Measurements from ENCODE around the gene ZSCAN12. TPM values are rescaled to one million over a fixed set of nuclear protein-coding genes. Genes with fewer than 3 reads are reported as not detected.
"Not testable (repeated sequence)": the region's sequence is repeated elsewhere in the genome, so short reads cannot be mapped to it uniquely, and the experiment has no call there.

The ZSCAN12 gene
- total RNA-seq, 2 experiments from 2014 or later = 2.0 to 2.3 TPM

DNA sequence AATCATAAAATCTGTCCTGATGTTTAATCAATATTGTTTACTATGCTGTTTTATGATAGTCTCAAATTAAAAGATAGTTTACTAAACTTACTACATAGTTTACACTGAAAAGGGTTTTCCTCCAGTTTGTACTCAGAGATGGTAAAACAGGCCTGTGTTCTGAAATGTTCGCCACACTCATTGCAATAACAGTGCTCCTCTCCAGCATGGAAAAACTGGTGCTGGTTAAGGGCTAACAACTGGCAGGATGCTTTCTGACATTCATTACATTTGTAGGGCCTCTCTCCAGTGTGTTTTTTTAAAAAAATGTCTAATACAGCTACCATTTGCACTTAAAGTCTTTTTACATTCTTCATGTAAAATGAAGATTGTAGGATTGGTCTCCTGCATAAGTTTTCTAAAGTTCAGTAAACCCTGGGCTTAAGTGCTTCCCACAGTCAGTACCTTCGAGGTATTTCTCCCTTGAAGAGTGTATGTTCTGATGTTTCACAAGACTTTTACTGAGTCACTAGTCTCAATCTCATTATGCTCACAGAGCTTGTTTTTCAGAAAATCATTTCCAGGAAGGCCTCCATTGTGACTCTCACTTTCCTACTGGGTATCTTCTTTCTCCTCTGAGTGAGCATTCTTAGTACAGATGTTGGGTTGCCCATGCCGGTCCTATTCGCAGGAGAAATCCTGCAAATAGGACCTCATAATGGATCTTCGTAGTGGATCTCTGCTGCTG is 8.7 kb upstream of the ZSCAN12 start:
- intact Hi-C loops (cut with DNase I, micrococcal nuclease) = no loop called here

DNA sequence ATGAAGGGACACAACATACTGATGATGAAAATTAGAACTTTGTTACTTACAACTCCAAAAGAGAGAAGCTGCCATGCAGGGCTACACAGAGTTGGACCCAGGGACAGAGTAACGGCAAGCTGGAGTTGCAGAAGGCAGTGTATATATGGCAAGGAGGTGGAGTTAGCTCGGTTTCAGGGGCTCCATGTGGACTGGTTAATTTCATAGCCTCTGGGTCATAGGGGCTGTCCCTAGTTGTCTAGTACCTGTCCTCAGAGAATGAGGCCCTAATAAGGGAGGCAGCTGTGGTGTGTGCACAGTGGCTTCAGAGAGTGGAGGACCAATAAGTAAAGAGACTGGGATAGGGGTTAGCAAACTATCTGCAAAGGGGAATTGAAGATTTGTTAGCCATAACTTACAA is 7.9 kb upstream of the ZSCAN12 start:
- Histone ChIP-seq H3K9me3 (ENCODE audit: control insufficient read depth in 1 of 2, insufficient read depth in 1 of 2, low read length in 2 of 2) (no peaks in the 10 kb centered on the region), H3K27ac (ENCODE audit: low read depth in 1 of 2, low read length in 2 of 2) (no peak overlapping the region), H3K4me1 (ENCODE audit: insufficient read depth, low read length) (no peaks in the 10 kb centered on the region), H3K4me3 (ENCODE audit: low read length) (no peak overlapping the region), H3K36me3 (ENCODE audit: insufficient read depth, low read length) (no peaks in the 10 kb centered on the region), H3K27me3 (ENCODE audit: control insufficient read depth in 1 of 2, insufficient read depth in 2 of 2, low read length in 2 of 2) (peaks cover 4 to 7% of the 10 kb centered on the region in 2 experiments)
- intact Hi-C loops (cut with DNase I, micrococcal nuclease) = no loop called here
- Mint-ChIP-seq H3K4me3 (no peak overlapping the region), H3K27me3 (peaks cover 65% of the 10 kb centered on the region), H3K36me3 (ENCODE audit: low read depth) (no peaks in the 10 kb centered on the region), H3K9me3 (peaks cover 4% of the 10 kb centered on the region), H3K4me1 (ENCODE audit: low read depth) (no peaks in the 10 kb centered on the region), H3K27ac (no peak overlapping the region)
- no peak for DNase-seq
- POLR2A ChIA-PET = no interaction called here
- TF ChIP-seq, protein P1, sequence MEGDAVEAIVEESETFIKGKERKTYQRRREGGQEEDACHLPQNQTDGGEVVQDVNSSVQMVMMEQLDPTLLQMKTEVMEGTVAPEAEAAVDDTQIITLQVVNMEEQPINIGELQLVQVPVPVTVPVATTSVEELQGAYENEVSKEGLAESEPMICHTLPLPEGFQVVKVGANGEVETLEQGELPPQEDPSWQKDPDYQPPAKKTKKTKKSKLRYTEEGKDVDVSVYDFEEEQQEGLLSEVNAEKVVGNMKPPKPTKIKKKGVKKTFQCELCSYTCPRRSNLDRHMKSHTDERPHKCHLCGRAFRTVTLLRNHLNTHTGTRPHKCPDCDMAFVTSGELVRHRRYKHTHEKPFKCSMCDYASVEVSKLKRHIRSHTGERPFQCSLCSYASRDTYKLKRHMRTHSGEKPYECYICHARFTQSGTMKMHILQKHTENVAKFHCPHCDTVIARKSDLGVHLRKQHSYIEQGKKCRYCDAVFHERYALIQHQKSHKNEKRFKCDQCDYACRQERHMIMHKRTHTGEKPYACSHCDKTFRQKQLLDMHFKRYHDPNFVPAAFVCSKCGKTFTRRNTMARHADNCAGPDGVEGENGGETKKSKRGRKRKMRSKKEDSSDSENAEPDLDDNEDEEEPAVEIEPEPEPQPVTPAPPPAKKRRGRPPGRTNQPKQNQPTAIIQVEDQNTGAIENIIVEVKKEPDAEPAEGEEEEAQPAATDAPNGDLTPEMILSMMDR (IDR thresholded peaks at IDR 0.05) = no peak
- CTCF ChIA-PET = no interaction called here
- ATAC-seq (ENCODE audit: poor library complexity) = no peak

More for the DNA sequence above, 8.7 kb upstream of the ZSCAN12 start:
- H3K36me3 ChIP-seq (ENCODE audit: insufficient read depth, low read length) = no peaks in the 10 kb centered on the region
- Mint-ChIP-seq H3K27ac (no peak overlapping the region), H3K4me1 (ENCODE audit: low read depth) (no peaks in the 10 kb centered on the region), H3K27me3 (peaks cover 57% of the 10 kb centered on the region), H3K36me3 (ENCODE audit: low read depth) (no peaks in the 10 kb centered on the region), H3K4me3 (no peak overlapping the region), H3K9me3 (peaks cover 4% of the 10 kb centered on the region)
- no peak overlapping the region for H3K4me3 ChIP-seq (ENCODE audit: low read length)
- no peaks in the 10 kb centered on the region for H3K9me3 ChIP-seq (ENCODE audit: control insufficient read depth in 1 of 2, insufficient read depth in 1 of 2, low read length in 2 of 2)
- H3K27me3 ChIP-seq (ENCODE audit: control insufficient read depth in 1 of 2, insufficient read depth in 2 of 2, low read length in 2 of 2) = peaks cover 7 to 13% of the 10 kb centered on the region in 2 experiments
- DNase-seq (no peak), ATAC-seq (ENCODE audit: poor library complexity) (no peak)
- TF ChIP-seq, protein P1 (IDR thresholded peaks at IDR 0.05) = no peak
- no peak overlapping the region for H3K27ac ChIP-seq (ENCODE audit: low read depth in 1 of 2, low read length in 2 of 2)
- ChIA-PET CTCF (no interaction called here), POLR2A (no interaction called here)
- no peaks in the 10 kb centered on the region for H3K4me1 ChIP-seq (ENCODE audit: insufficient read depth, low read length)

DNA sequence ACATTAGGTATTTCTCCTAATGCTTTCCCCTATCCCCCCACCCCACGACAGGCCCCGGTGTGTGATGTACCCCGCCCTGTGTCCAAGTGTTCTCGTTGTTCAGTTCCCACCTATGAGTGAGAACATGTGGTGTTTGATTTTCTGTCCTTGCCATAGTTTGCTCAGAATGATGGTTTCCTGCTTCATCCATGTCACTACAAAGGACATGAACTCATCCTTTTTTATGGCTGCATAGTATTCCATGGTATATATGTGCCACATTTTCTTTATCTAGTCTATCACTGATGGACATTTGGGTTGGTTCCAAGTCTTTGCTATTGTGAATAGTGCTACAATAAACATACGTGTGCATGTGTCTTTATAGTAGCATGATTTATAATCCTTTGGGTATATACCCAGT is 4.4 kb upstream of the ZSCAN12 start:
- H3K4me3 ChIP-seq (ENCODE audit: low read length); POLR2A ChIA-PET; H3K27me3 ChIP-seq (ENCODE audit: control insufficient read depth in 1 of 2, insufficient read depth in 2 of 2, low read length in 2 of 2); DNase-seq; H3K9me3 ChIP-seq (ENCODE audit: control insufficient read depth in 1 of 2, insufficient read depth in 1 of 2, low read length in 2 of 2); CTCF ChIA-PET; H3K9me3 Mint-ChIP-seq; H3K4me3 Mint-ChIP-seq; H3K27ac Mint-ChIP-seq; H3K4me1 ChIP-seq (ENCODE audit: insufficient read depth, low read length); ATAC-seq (ENCODE audit: poor library complexity); H3K36me3 ChIP-seq (ENCODE audit: insufficient read depth, low read length); H3K27ac ChIP-seq (ENCODE audit: low read depth in 1 of 2, low read length in 2 of 2): not testable (repeated sequence)
- intact Hi-C loops (cut with DNase I, micrococcal nuclease) = loop anchor here (5.0 kb wide), 2 partner anchors 138 to 152 kb away; partner anchors contain the start of gene ZKSCAN4 (in 1 of the 2)
- Mint-ChIP-seq H3K36me3 (ENCODE audit: low read depth) (peaks cover 12% of the 10 kb centered on the region), H3K27me3 (peaks cover 62% of the 10 kb centered on the region), H3K4me1 (ENCODE audit: low read depth) (peaks cover 16% of the 10 kb centered on the region)
